RWPE2 (cell line): ENCODE measurements around the gene MANF.

Source experiments
- ATAC-seq: fragments of 200-7000 bp; cut with Tn5 transposase; 3 replicates; pipeline ENCODE4 v1.9.1; 2021; ENCODE audit warnings: low read depth
- DNase-seq: peaks from one replicate; pipeline ENCODE4 v3.0.0-alpha.2; 2020; ENCODE audit warnings: low spot score
- H3K27ac ChIP-seq: fragments of 450-650 bp; 2 replicates; pipeline ENCODE4 v1.5.1; 2017; ENCODE audit warnings: mild to moderate bottlenecking; ENCODE audit not compliant: poor library complexity, severe bottlenecking
- H3K27me3 ChIP-seq: fragments of 250-450 bp; sonication (Bioruptor Pico); 2 replicates; pipeline ENCODE4 v1.5.1; 2021; ENCODE audit warnings: mild to moderate bottlenecking, moderate library complexity; ENCODE audit not compliant: insufficient read depth, poor library complexity, severe bottlenecking
- H3K36me3 ChIP-seq: fragments of 250-450 bp; sonication (Bioruptor Pico); 2 replicates; pipeline ENCODE4 v1.5.1; 2020; ENCODE audit warnings: low read depth, mild to moderate bottlenecking, moderate library complexity
- H3K4me1 ChIP-seq: fragments of 250-450 bp; sonication (Bioruptor Pico); 2 replicates; pipeline ENCODE4 v1.5.1; 2021; ENCODE audit warnings: mild to moderate bottlenecking, moderate library complexity; ENCODE audit not compliant: insufficient read depth, poor library complexity, severe bottlenecking
- H3K4me3 ChIP-seq: fragments of 250-450 bp; sonication (Bioruptor Pico); 2 replicates; pipeline ENCODE4 v1.5.1; 2021; ENCODE audit warnings: mild to moderate bottlenecking, moderate library complexity; ENCODE audit not compliant: severe bottlenecking
- H3K9me3 ChIP-seq: fragments of 250-450 bp; sonication (Bioruptor Pico); 2 replicates; pipeline ENCODE4 v1.5.1; 2021; ENCODE audit warnings: mild to moderate bottlenecking, moderate library complexity; ENCODE audit not compliant: severe bottlenecking
- CTCF ChIP-seq: fragments of 450-650 bp; IDR thresholded peaks from one replicate; pipeline ENCODE4 v1.5.1; 2017; ENCODE audit warnings: mild to moderate bottlenecking, moderate library complexity; ENCODE audit not compliant: poor library complexity, severe bottlenecking

MANF gene

GRCh38 chr3:51355891-51356578 is 29.1 kb upstream of the MANF start:
- ATAC-seq (0 out of 3 replicates have a peak, but pooled peaks have one; percentile 21), DNase-seq (no peak)
- no peak overlapping the region for H3K27ac ChIP-seq

GRCh38 chr3:51357856-51358255 is 27.2 kb upstream of the MANF start:
- no peaks in the 10 kb centered on the region for H3K36me3 ChIP-seq
- H3K4me1 ChIP-seq, result peaks cover 6% of the 10 kb centered on the region
- H3K9me3 ChIP-seq, result no peaks in the 10 kb centered on the region
- ATAC-seq (no peak), DNase-seq (no peak)
- no peak for TF ChIP-seq CTCF
- no peak overlapping the region for H3K4me3 ChIP-seq
- no peak overlapping the region for H3K27ac ChIP-seq
- no peaks in the 10 kb centered on the region for H3K27me3 ChIP-seq

More at GRCh38 chr3:51355891-51356578, 29.1 kb upstream of the MANF start:
- Histone ChIP-seq H3K36me3 (no peaks in the 10 kb centered on the region), H3K4me1 (peaks cover 6% of the 10 kb centered on the region), H3K27me3 (no peaks in the 10 kb centered on the region), H3K4me3 (no peak overlapping the region), H3K9me3 (no peaks in the 10 kb centered on the region)
- no peak for TF ChIP-seq CTCF

DNA sequence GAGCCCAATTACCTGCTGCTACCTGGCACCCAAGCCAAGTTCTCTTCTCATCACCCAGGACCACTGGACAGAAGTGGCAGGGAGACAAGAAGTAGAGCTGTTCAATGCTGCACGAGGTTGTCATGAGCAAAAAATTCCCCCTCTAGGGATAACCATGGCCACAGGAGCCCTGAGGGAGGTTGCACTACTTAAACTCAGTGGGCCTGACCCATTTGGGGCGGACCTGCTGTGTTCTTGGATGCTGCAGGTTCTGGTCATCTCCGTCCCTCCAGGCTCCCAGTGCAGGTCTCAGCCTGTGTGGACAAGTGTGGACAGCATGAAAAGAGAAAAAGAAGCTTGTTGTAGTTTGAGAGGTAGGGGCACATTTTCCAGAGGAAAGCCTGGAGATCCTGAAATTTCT is 26.1 kb upstream of the MANF start:
- ATAC-seq (no peak), DNase-seq (no peak)
- Histone ChIP-seq H3K36me3 (no peaks in the 10 kb centered on the region), H3K27ac (no peak overlapping the region), H3K27me3 (no peaks in the 10 kb centered on the region), H3K4me3 (no peak overlapping the region), H3K9me3 (no peaks in the 10 kb centered on the region), H3K4me1 (peaks cover 6% of the 10 kb centered on the region)
- no peak for TF ChIP-seq CTCF

DNA sequence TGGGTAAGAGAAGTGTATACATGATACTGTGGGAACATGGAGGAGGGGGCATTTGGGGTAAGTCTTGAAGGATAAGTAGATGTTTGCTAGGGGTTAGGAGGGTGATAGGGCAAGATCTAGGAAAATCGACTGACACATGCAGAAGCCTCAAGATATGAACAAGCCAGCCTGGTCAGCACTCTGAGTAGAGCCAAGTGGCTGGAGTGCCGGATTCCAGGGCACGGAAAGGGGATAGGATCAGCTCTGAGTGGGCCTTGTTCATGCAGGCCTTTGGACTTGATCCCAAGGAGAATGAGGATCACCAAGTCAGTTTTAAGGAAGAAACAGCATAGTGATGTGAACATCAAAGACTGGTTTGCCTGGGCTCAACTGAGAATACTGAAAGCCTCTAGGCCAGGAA is 24.3 kb upstream of the MANF start:
- no peaks in the 10 kb centered on the region for H3K36me3 ChIP-seq

More for the DNA sequence above, 24.3 kb upstream of the MANF start:
- H3K4me3 ChIP-seq, result no peak overlapping the region
- peaks cover 5% of the 10 kb centered on the region for H3K4me1 ChIP-seq
- no peak for ATAC-seq
- DNase-seq, result no peak
- H3K27me3 ChIP-seq, result no peaks in the 10 kb centered on the region
- H3K9me3 ChIP-seq, result no peaks in the 10 kb centered on the region
- TF ChIP-seq CTCF, result no peak
- H3K27ac ChIP-seq, result no peak overlapping the region
